Liver (tissue), 9 donors: Measurements from ENCODE around the gene CIC. TPM values are rescaled to one million over a fixed set of nuclear protein-coding genes. Genes with fewer than 3 reads are reported as not detected.

Source experiments
- DNase-seq: peaks from one replicate; pipeline ENCODE4 v3.0.0-alpha.2; 2017; ENCODE audit warnings: low spot score
- H3K27ac ChIP-seq, 2 donors: one replicate each; pipeline ENCODE4 v1.7.0; 2013; ENCODE audit warnings: inconsistent platforms in 2 of 2, low read length in 2 of 2, control low read depth in 1 of 2, low read depth in 1 of 2, mild to moderate bottlenecking in 1 of 2
- H3K27me3 ChIP-seq, 4 donors: one replicate each; pipeline versions ENCODE4 v1.6.1 to v1.7.0; 2013; ENCODE audit warnings: low read length in 3 of 4, inconsistent platforms in 1 of 4, mild to moderate bottlenecking in 1 of 4, moderate library complexity in 1 of 4; ENCODE audit not compliant: control insufficient read depth in 4 of 4, insufficient read depth in 4 of 4
- H3K36me3 ChIP-seq, 4 donors: one replicate each; pipeline versions ENCODE4 v1.6.1 to v1.7.0; 2013; ENCODE audit warnings: low read length in 3 of 4, mild to moderate bottlenecking in 3 of 4, low read depth in 1 of 4, moderate library complexity in 1 of 4; ENCODE audit not compliant: control insufficient read depth in 4 of 4, insufficient read depth in 3 of 4
- H3K4me1 ChIP-seq, 4 donors: one replicate each; pipeline versions ENCODE4 v1.6.1 to v1.7.0; 2013; ENCODE audit warnings: low read length in 3 of 4, mild to moderate bottlenecking in 3 of 4, moderate library complexity in 1 of 4; ENCODE audit not compliant: control insufficient read depth in 4 of 4, insufficient read depth in 4 of 4
- H3K4me3 ChIP-seq, 3 donors: one replicate each; pipeline versions ENCODE4 v1.6.1 to v1.7.0; 2013; ENCODE audit warnings: low read length in 3 of 3, control low read depth in 1 of 3, low read depth in 1 of 3, mild to moderate bottlenecking in 1 of 3
- H3K9ac ChIP-seq, 2 donors: one replicate each; pipeline ENCODE4 v1.7.0; 2013; ENCODE audit warnings: low read length in 2 of 2, mild to moderate bottlenecking in 2 of 2, moderate library complexity in 2 of 2, control low read depth in 1 of 2, low read depth in 1 of 2
- H3K9me3 ChIP-seq, 4 donors: one replicate each; pipeline versions ENCODE4 v1.6.1 to v1.7.0; 2013; ENCODE audit warnings: low read length in 3 of 4; ENCODE audit not compliant: control insufficient read depth in 4 of 4
- EGR1 ChIP-seq, 2 donors: IDR thresholded peaks; 2 replicates each; pipeline ENCODE4 v1.6.1; 2016 to 2018; ENCODE audit warnings: antibody characterized with exemption in 2 of 2, low read depth in 2 of 2
- FOXA1 ChIP-seq: IDR thresholded peaks from 2 replicates; pipeline ENCODE4 v1.6.1; 2016; ENCODE audit warnings: antibody characterized with exemption
- FOXA2 ChIP-seq: IDR thresholded peaks from 2 replicates; pipeline ENCODE4 v1.6.1; 2016; ENCODE audit warnings: antibody characterized with exemption
- GABPA ChIP-seq, 2 donors: IDR thresholded peaks in 1 of 2; conservative IDR thresholded peaks in 1 of 2; 2 replicates each; pipeline ENCODE4 v1.6.1; 2016; ENCODE audit warnings: antibody characterized with exemption in 2 of 2, mild to moderate bottlenecking in 1 of 2, moderate library complexity in 1 of 2
- HNF4A ChIP-seq, 2 donors: conservative IDR thresholded peaks; 2 replicates each; pipeline ENCODE4 v1.6.1; 2016; ENCODE audit warnings: antibody characterized with exemption in 2 of 2, mild to moderate bottlenecking in 2 of 2
- HNF4G ChIP-seq: IDR thresholded peaks from 2 replicates; pipeline ENCODE4 v1.6.1; 2016; ENCODE audit warnings: antibody characterized with exemption
- JUND ChIP-seq, 2 donors: IDR thresholded peaks; 2 replicates each; pipeline ENCODE4 v1.6.1; 2016; ENCODE audit warnings: antibody characterized with exemption in 2 of 2
- NR2F2 ChIP-seq: IDR thresholded peaks from 2 replicates; pipeline ENCODE4 v1.6.1; 2016; ENCODE audit warnings: antibody characterized with exemption
- RAD21 ChIP-seq, 2 donors: IDR thresholded peaks; 2 replicates each; pipeline ENCODE4 v1.6.1; 2016; ENCODE audit warnings: antibody characterized with exemption in 2 of 2, mild to moderate bottlenecking in 2 of 2
- RXRA ChIP-seq, 2 donors: IDR thresholded peaks; 2 replicates each; pipeline ENCODE4 v1.6.1; 2017 to 2018; ENCODE audit warnings: antibody characterized with exemption in 2 of 2, mild to moderate bottlenecking in 1 of 2
- SP1 ChIP-seq: IDR thresholded peaks from 2 replicates; pipeline ENCODE4 v1.6.1; 2018; ENCODE audit warnings: antibody characterized with exemption, mild to moderate bottlenecking
- TAF1 ChIP-seq: conservative IDR thresholded peaks from 2 replicates; pipeline ENCODE4 v1.6.1; 2016; ENCODE audit warnings: antibody characterized with exemption, mild to moderate bottlenecking
- YY1 ChIP-seq: IDR thresholded peaks from 2 replicates; pipeline ENCODE4 v1.6.1; 2016; ENCODE audit warnings: antibody characterized with exemption, mild to moderate bottlenecking
- WGBS: extraction: QIAGEN DNeasy Blood & Tissue Kit; methylation state at CpG from one replicate; pipeline ENCODE4 v1.1.7; 2013; 5-methylcytosine and 5-hydroxymethylcytosine counted together
- polyA plus RNA-seq, 2 donors: library from polyadenylated mRNA; stranded (reverse) in 1 of 2; unstranded in 1 of 2; fragments of 200-250 nt in 1 of 2; fragments of >200 nt in 1 of 2; fragmentation: Nextera tagmentation in 1 of 2; extraction: Ambion mirVana in 1 of 2; gene quantifications; one replicate each; pipeline versions ENCODE4 v1.2.1 to v1.2.3, GENCODE V29; 2013 to 2015
- total RNA-seq, 2 donors: library from RNA; depleted of rRNA; stranded (reverse); fragments of >200 nt; gene quantifications; one replicate each; pipeline ENCODE4 v1.2.3, GENCODE V29; 2014
- TF ChIP-seq, protein P1 (sequence below): fragments of 150-350 bp; IDR thresholded peaks from 2 replicates; pipeline ENCODE4 v1.5.1; 2017; ENCODE audit warnings: improper control_type of control experiment, low read depth, low read length; ENCODE audit not compliant: missing input control
- TF ChIP-seq, protein P2 (sequence below): IDR thresholded peaks from 2 replicates; pipeline ENCODE4 v1.6.1; 2016; ENCODE audit warnings: antibody characterized with exemption
- TF ChIP-seq, protein P3 (sequence below): IDR thresholded peaks from 2 replicates; pipeline ENCODE4 v1.6.1; 2016; ENCODE audit warnings: antibody characterized with exemption
- TF ChIP-seq, protein P4 (sequence below): IDR thresholded peaks from 2 replicates; pipeline ENCODE4 v1.6.1; 2016; ENCODE audit warnings: antibody characterized with exemption
- donor health status: healthy.
- donor health status: healthy.
- donor health status: healthy.
- donor health status: healthy.
- donor health status: healthy.

CIC gene
- total and polyA plus RNA-seq, 4 donors = 5.6 to 21.3 (median 17.2) TPM

DNA sequence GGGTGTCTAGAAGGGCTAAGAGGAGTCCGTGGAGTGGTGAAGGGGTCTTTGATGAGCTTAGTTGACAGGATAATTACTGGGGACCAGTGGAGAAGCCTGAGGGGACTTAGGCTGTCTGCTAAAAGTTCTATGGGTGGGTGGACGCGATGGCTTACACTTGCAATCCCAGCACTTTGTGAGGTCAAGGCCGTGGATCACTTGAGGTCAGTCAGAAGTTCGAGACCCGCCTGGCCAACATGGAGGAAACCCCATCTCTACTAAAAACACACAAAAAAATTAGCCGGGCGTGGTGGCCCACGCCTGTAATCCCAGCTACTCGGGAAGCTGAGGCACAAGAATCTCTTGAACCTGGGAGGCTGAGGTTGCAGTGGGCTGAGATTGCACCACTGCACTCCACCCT lies 23.8 kb upstream of the CIC start:
- Histone ChIP-seq H3K4me3 (no peak overlapping the region), H3K27ac (peak overlapping the region; percentile 95)

DNA sequence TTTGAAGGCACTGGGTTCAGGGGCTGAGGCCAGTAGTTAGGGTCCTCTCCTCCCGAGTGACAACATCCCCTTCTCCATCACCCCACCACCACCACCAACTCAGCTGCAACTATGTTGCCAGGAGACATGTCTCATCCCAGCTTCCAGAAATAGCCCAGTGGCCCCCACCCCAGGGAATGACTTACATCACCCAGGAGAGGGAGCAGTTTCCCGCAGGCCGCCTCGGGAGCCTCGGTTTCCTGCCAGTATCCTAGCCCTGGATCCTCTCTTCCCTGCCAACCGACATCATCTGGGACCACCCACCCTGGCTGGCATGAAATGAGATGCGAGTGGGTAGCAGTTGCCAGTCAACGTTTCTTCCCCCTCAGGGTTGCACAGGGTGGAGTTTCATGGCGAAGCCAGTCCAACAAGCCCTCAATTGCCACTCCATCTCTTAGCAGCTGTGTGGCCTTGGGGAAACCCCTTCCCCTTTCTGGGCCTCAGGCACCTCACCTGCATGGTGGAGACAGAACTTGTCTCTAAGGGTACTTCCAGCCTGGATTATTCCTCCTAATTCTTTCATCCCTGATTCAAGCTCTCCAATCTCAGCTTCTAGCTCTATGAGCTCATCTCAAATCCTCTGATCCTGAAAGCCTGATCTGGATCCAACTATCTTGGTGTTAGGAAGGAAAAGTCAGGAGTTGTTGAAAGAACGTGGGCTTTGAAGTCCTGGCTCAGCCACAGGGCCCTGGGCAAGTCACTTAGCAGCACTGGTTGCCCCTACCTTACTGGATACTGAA lies 22.7 kb upstream of the CIC start:
- Histone ChIP-seq H3K27ac (peak overlapping the region; percentile 1 to 20), H3K36me3 (peaks cover 0 to 12% (median 5%) of the 10 kb centered on the region in 4 donors), H3K9me3 (no peaks in the 10 kb centered on the region), H3K9ac (no peak overlapping the region), H3K4me1 (peaks cover 7 to 45% (median 19%) of the 10 kb centered on the region in 4 donors), H3K4me3 (no peak overlapping the region), H3K27me3 (no peaks in the 10 kb centered on the region)
- WGBS = 24% methylated on average over 10 of the region's 10 CpGs
- TF ChIP-seq, protein P1, sequence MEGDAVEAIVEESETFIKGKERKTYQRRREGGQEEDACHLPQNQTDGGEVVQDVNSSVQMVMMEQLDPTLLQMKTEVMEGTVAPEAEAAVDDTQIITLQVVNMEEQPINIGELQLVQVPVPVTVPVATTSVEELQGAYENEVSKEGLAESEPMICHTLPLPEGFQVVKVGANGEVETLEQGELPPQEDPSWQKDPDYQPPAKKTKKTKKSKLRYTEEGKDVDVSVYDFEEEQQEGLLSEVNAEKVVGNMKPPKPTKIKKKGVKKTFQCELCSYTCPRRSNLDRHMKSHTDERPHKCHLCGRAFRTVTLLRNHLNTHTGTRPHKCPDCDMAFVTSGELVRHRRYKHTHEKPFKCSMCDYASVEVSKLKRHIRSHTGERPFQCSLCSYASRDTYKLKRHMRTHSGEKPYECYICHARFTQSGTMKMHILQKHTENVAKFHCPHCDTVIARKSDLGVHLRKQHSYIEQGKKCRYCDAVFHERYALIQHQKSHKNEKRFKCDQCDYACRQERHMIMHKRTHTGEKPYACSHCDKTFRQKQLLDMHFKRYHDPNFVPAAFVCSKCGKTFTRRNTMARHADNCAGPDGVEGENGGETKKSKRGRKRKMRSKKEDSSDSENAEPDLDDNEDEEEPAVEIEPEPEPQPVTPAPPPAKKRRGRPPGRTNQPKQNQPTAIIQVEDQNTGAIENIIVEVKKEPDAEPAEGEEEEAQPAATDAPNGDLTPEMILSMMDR = peak; percentile 55
- TF ChIP-seq RAD21 (IDR thresholded peaks at IDR 0.05) = peak; percentile 82 to 83
- TF ChIP-seq, protein P2, sequence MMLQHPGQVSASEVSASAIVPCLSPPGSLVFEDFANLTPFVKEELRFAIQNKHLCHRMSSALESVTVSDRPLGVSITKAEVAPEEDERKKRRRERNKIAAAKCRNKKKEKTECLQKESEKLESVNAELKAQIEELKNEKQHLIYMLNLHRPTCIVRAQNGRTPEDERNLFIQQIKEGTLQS = peak; percentile 36
- TF ChIP-seq, protein P3, sequence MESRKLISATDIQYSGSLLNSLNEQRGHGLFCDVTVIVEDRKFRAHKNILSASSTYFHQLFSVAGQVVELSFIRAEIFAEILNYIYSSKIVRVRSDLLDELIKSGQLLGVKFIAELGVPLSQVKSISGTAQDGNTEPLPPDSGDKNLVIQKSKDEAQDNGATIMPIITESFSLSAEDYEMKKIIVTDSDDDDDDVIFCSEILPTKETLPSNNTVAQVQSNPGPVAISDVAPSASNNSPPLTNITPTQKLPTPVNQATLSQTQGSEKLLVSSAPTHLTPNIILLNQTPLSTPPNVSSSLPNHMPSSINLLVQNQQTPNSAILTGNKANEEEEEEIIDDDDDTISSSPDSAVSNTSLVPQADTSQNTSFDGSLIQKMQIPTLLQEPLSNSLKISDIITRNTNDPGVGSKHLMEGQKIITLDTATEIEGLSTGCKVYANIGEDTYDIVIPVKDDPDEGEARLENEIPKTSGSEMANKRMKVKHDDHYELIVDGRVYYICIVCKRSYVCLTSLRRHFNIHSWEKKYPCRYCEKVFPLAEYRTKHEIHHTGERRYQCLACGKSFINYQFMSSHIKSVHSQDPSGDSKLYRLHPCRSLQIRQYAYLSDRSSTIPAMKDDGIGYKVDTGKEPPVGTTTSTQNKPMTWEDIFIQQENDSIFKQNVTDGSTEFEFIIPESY = no peak
- no peak for TF ChIP-seq FOXA2
- peak; percentile 41 for DNase-seq

More for the DNA sequence above, 23.8 kb upstream of the CIC start:
- 69% methylated on average over 10 of the region's 10 CpGs for WGBS
- peaks cover 0 to 12% (median 5%) of the 10 kb centered on the region in 4 donors for H3K36me3 ChIP-seq
- peaks cover 1 to 42% (median 19%) of the 10 kb centered on the region in 4 donors for H3K4me1 ChIP-seq
- no peaks in the 10 kb centered on the region for H3K27me3 ChIP-seq
- DNase-seq = peak; percentile 29
- H3K9me3 ChIP-seq = no peaks in the 10 kb centered on the region
- peak overlapping the region in 1 of 2 donors; percentile 92 for H3K9ac ChIP-seq
- no peak for TF ChIP-seq RXRA (IDR thresholded peaks at IDR 0.05)
- TF ChIP-seq SP1 = no peak
- TF ChIP-seq, protein P1 = no peak
- no peak for TF ChIP-seq HNF4G
- no peak for TF ChIP-seq RAD21 (IDR thresholded peaks at IDR 0.05)
- TF ChIP-seq, protein P4, sequence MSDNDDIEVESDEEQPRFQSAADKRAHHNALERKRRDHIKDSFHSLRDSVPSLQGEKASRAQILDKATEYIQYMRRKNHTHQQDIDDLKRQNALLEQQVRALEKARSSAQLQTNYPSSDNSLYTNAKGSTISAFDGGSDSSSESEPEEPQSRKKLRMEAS = no peak
- no peak for TF ChIP-seq FOXA1
- no peak for TF ChIP-seq NR2F2
- no peak for TF ChIP-seq HNF4A (conservative IDR thresholded peaks at IDR 0.05)
- TF ChIP-seq GABPA (IDR thresholded peaks at IDR 0.05 in 1 of 2, conservative IDR thresholded peaks at IDR 0.05 in 1 of 2) = no peak
- TF ChIP-seq YY1 = no peak
- TF ChIP-seq, protein P3 = no peak
- no peak for TF ChIP-seq TAF1
- TF ChIP-seq JUND (IDR thresholded peaks at IDR 0.05) = no peak
- no peak for TF ChIP-seq FOXA2
- TF ChIP-seq, protein P2 = no peak
- TF ChIP-seq EGR1 (IDR thresholded peaks at IDR 0.05; ENCODE audit: low read depth in 2 of 2) = no peak
